PC-3 (cell line): ENCODE results near the gene CD28. TPM values are rescaled to one million over a fixed set of nuclear protein-coding genes. Genes with fewer than 3 reads are reported as not detected.
A peak's percentile ranks its signal among the peaks of the same experiment; 100 is the strongest.

Experiments
- ATAC-seq: fragments of 200-7000 bp; cut with Tn5 transposase; 2 replicates; pipeline ENCODE4 v1.9.1; 2020; ENCODE audit warnings: mild to moderate bottlenecking, moderate library complexity
- BruUV-seq: library from RNA; stranded (reverse); fragments of 400-500 nt; replicated peaks from 2 replicates; lab custom pipeline; 2021; lab: Mats Ljungman, UMichigan
- CTCF ChIA-PET: fragments of 300-600 bp; sonication (Branson Sonifier 250); formaldehyde crosslinking; loops from one replicate; lab custom pipeline; 2022; ENCODE audit warnings: antibody characterized with exemption; lab: Charles Lee
- POLR2A ChIA-PET: fragments of 300-600 bp; sonication (Branson Sonifier 250); formaldehyde crosslinking; loops from one replicate; lab custom pipeline; 2022; ENCODE audit warnings: antibody characterized with exemption; ENCODE audit not compliant: unreplicated experiment; lab: Charles Lee
- DNase-seq: peaks from one replicate; pipeline ENCODE4 v3.0.0-alpha.2; 2015
- H2AFZ ChIP-seq: fragments of 300-600 bp; sonication (generic); 2 replicates; pipeline ENCODE4 v1.6.0; 2016; ENCODE audit warnings: antibody characterized with exemption, low read length
- H3F3A ChIP-seq: fragments of 300-600 bp; sonication (generic); one replicate; pipeline ENCODE4 v1.6.0; 2017; ENCODE audit warnings: antibody characterized with exemption, low read length, control low read depth, mild to moderate bottlenecking; ENCODE audit not compliant: unreplicated experiment
- H3K27ac ChIP-seq: fragments of 300-600 bp; sonication (generic); 2 replicates; pipeline ENCODE4 v1.5.1; 2016; ENCODE audit warnings: mild to moderate bottlenecking, low read length
- H3K27me3 ChIP-seq: fragments of 300-600 bp; sonication (generic); 2 replicates; pipeline ENCODE4 v1.6.1; 2016; ENCODE audit warnings: low read length, mixed read lengths
- H3K36me3 ChIP-seq: fragments of 300-600 bp; sonication (generic); 2 replicates; pipeline ENCODE4 v1.6.1; 2016; ENCODE audit warnings: low read depth, mixed run types, low read length, mixed read lengths
- H3K4me1 ChIP-seq: fragments of 300-600 bp; sonication (generic); 2 replicates; pipeline ENCODE4 v1.5.1; 2016; ENCODE audit warnings: low read length; ENCODE audit not compliant: insufficient read depth
- H3K4me2 ChIP-seq: fragments of 300-600 bp; sonication (generic); 2 replicates; pipeline ENCODE4 v1.6.0; 2016; ENCODE audit warnings: low read length
- H3K4me3 ChIP-seq: fragments of 300-600 bp; sonication (generic); 2 replicates; pipeline ENCODE4 v1.5.1; 2016; ENCODE audit warnings: mild to moderate bottlenecking, low read length, mixed read lengths
- H3K79me2 ChIP-seq: fragments of 300-600 bp; sonication (generic); 2 replicates; pipeline ENCODE4 v1.6.1; 2017; ENCODE audit warnings: low read length, mixed read lengths
- H3K9ac ChIP-seq: fragments of 300-600 bp; sonication (generic); 2 replicates; pipeline ENCODE4 v1.6.0; 2016; ENCODE audit warnings: mild to moderate bottlenecking, low read length
- H3K9me2 ChIP-seq: fragments of 300-600 bp; sonication (generic); replicated peaks from 2 replicates; pipeline ENCODE4 v1.6.1; 2016; ENCODE audit warnings: mixed run types, low read length, mixed read lengths
- H3K9me3 ChIP-seq: fragments of 300-600 bp; sonication (generic); 2 replicates; pipeline ENCODE4 v1.6.1; 2016; ENCODE audit warnings: low read length, mixed read lengths
- H4K20me1 ChIP-seq: fragments of 300-600 bp; sonication (generic); 2 replicates; pipeline ENCODE4 v1.6.1; 2016; ENCODE audit warnings: low read length, mixed read lengths
- CTCF ChIP-seq: fragments of 300-600 bp; sonication (generic); conservative IDR thresholded peaks from 2 replicates; pipeline ENCODE4 v1.5.1; 2017; ENCODE audit warnings: antibody characterized with exemption, low read depth, mild to moderate bottlenecking, low read length
- EZH2 ChIP-seq: fragments of 300-600 bp; sonication (generic); IDR thresholded peaks from one replicate; pipeline ENCODE4 v1.6.1; 2017; ENCODE audit warnings: antibody characterized with exemption, mild to moderate bottlenecking, low read length; ENCODE audit not compliant: unreplicated experiment
- EZH2phosphoT487 ChIP-seq: fragments of 300-600 bp; sonication (generic); IDR thresholded peaks from 2 replicates; pipeline ENCODE4 v1.6.1; 2018; ENCODE audit warnings: mild to moderate bottlenecking, antibody characterized with exemption, low read length, borderline replicate concordance
- intact Hi-C: fragments of 100-400 bp; cut with micrococcal nuclease; formaldehyde crosslinking; loops from 2 replicates; pipeline ENCODE4 v1.9.0; 2023
- total RNA-seq: library from RNA; depleted of rRNA; stranded (reverse); fragments of >200 nt; gene quantifications from 2 replicates; pipeline ENCODE4 v1.2.3, GENCODE V29; 2014

The CD28 gene
- total RNA-seq, 1 experiment from 2014 or later: not detected

- Histone ChIP-seq H3K9me3 (no peaks in the 10 kb centered on the region), H3K27ac (no peak overlapping the region), H3F3A (no peaks in the 10 kb centered on the region), H3K79me2 (no peaks in the 10 kb centered on the region), H2AFZ (no peak overlapping the region), H4K20me1 (no peaks in the 10 kb centered on the region), H3K9me2 (no peaks in the 10 kb centered on the region; the same call in 1 of the 2 replicates), H3K36me3 (no peaks in the 10 kb centered on the region), H3K9ac (no peak overlapping the region), H3K4me2 (no peak overlapping the region), H3K4me1 (peaks cover 10% of the 10 kb centered on the region; the same call in 1 of the 2 replicates), H3K4me3 (no peak overlapping the region), H3K27me3 (no peaks in the 10 kb centered on the region)
- CTCF ChIA-PET: no interaction called here
- POLR2A ChIA-PET: no interaction called here
- DNase-seq (no peak), ATAC-seq (no peak; the same call in 1 of the 2 replicates)
- TF ChIP-seq CTCF: no peak
- no peak for TF ChIP-seq EZH2phosphoT487
- no peak for TF ChIP-seq EZH2
- BruUV-seq: no TSS peak
- intact Hi-C loops: loop anchor here (5.0 kb wide), 1 partner anchor 90 kb away; no protein-coding TSS in a partner anchor
These were observed 15.4 kb downstream of the CD28 start for GRCh38 chr2:203721781-203722300.

GRCh38 chr2:203722411-203722810 lies 16.0 kb downstream of the CD28 start:
- no peaks in the 10 kb centered on the region for H3K27me3 ChIP-seq
- H3K9me3 ChIP-seq: no peaks in the 10 kb centered on the region
- H3K4me2 ChIP-seq: no peak overlapping the region
- no peak overlapping the region for H3K4me3 ChIP-seq
- H3K4me1 ChIP-seq: peaks cover 10% of the 10 kb centered on the region; the same call in 1 of the 2 replicates
- intact Hi-C loops: loop anchor here (5.0 kb wide), 1 partner anchor 90 kb away; no protein-coding TSS in a partner anchor
- CTCF ChIA-PET: no interaction called here
- no peaks in the 10 kb centered on the region; the same call in 1 of the 2 replicates for H3K9me2 ChIP-seq
- no peak overlapping the region for H2AFZ ChIP-seq
- H3F3A ChIP-seq: no peaks in the 10 kb centered on the region
- H3K36me3 ChIP-seq: no peaks in the 10 kb centered on the region
- POLR2A ChIA-PET: no interaction called here
- peak; percentile 84 for ATAC-seq
- peak; percentile 54 for DNase-seq
- TF ChIP-seq EZH2phosphoT487 (no peak), EZH2 (no peak), CTCF (no peak)
- H3K9ac ChIP-seq: no peak overlapping the region
- H4K20me1 ChIP-seq: no peaks in the 10 kb centered on the region
- H3K79me2 ChIP-seq: no peaks in the 10 kb centered on the region
- BruUV-seq: no TSS peak
- no peak overlapping the region for H3K27ac ChIP-seq

GRCh38 chr2:203728321-203728720 lies 21.9 kb downstream of the CD28 start:
- Histone ChIP-seq H3K27me3 (no peaks in the 10 kb centered on the region), H3F3A (no peaks in the 10 kb centered on the region), H3K79me2 (no peaks in the 10 kb centered on the region), H3K9ac (no peak overlapping the region), H3K4me2 (no peak overlapping the region), H3K27ac (no peak overlapping the region), H4K20me1 (no peaks in the 10 kb centered on the region), H2AFZ (no peak overlapping the region), H3K4me3 (no peak overlapping the region), H3K36me3 (no peaks in the 10 kb centered on the region), H3K4me1 (no peaks in the 10 kb centered on the region), H3K9me2 (no peaks in the 10 kb centered on the region; the same call in 1 of the 2 replicates), H3K9me3 (no peaks in the 10 kb centered on the region)
- TF ChIP-seq EZH2: no peak
- no peak for TF ChIP-seq CTCF
- no peak for TF ChIP-seq EZH2phosphoT487
- POLR2A ChIA-PET: no interaction called here
- CTCF ChIA-PET: no interaction called here
- intact Hi-C loops: no loop called here
- ATAC-seq (no peak), DNase-seq (no peak)
- no TSS peak for BruUV-seq
